Measurements from ENCODE around the gene CENPV. TPM values are rescaled to one million over a fixed set of nuclear protein-coding genes. Genes with fewer than 3 reads are reported as not detected.

The CENPV gene
- total RNA-seq, 1 donor from 2014 or later, result 220 TPM

DNA sequence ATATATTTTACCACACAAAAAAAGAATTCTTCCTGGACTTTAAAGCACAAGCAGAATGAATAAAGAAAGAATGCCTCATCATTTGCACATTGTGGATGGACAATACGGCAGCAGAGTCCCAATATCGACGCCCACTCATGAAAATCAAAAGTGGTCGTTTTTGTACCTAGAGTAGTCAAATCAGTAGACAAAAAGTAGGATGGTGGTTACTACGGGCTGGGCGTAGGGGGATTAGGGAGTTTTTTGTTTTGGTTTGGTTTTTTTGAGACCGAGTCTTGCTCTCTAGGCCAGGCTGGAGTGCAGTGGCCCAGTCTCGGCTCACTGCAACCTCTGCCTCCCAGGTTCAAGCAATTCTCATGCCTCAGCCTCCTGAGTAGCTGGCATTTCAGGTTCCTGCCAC, 8.6 kb upstream of the CENPV start:
- H3K9me3 Mint-ChIP-seq, result no peaks in the 10 kb centered on the region
- H3K27ac Mint-ChIP-seq, result no peak overlapping the region
- Histone ChIP-seq H3K4me3 (no peak overlapping the region), H4K20me1 (ENCODE audit: low read depth) (no peaks in the 10 kb centered on the region), H3F3A (ENCODE audit: low read depth) (no peaks in the 10 kb centered on the region), H3K9me3 (ENCODE audit: low read depth) (no peaks in the 10 kb centered on the region), H2AFZ (replicated peaks) (no peak overlapping the region), H3K4me2 (no peak overlapping the region), H3K27me3 (no peaks in the 10 kb centered on the region), H3K9ac (no peak overlapping the region), H3K36me3 (no peaks in the 10 kb centered on the region), H3K27ac (no peak overlapping the region), H3K79me2 (ENCODE audit: low read depth) (no peaks in the 10 kb centered on the region), H3K4me1 (no peaks in the 10 kb centered on the region)
- TF ChIP-seq EZH2 (IDR thresholded peaks at IDR 0.05) (no peak), EZH2phosphoT487 (IDR thresholded peaks at IDR 0.05) (no peak)
- TF ChIP-seq, protein P1, sequence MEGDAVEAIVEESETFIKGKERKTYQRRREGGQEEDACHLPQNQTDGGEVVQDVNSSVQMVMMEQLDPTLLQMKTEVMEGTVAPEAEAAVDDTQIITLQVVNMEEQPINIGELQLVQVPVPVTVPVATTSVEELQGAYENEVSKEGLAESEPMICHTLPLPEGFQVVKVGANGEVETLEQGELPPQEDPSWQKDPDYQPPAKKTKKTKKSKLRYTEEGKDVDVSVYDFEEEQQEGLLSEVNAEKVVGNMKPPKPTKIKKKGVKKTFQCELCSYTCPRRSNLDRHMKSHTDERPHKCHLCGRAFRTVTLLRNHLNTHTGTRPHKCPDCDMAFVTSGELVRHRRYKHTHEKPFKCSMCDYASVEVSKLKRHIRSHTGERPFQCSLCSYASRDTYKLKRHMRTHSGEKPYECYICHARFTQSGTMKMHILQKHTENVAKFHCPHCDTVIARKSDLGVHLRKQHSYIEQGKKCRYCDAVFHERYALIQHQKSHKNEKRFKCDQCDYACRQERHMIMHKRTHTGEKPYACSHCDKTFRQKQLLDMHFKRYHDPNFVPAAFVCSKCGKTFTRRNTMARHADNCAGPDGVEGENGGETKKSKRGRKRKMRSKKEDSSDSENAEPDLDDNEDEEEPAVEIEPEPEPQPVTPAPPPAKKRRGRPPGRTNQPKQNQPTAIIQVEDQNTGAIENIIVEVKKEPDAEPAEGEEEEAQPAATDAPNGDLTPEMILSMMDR (IDR thresholded peaks at IDR 0.05), result no peak
- no peaks in the 10 kb centered on the region for H3K36me3 Mint-ChIP-seq
- H3K4me3 Mint-ChIP-seq, result no peak overlapping the region
- no peak for DNase-seq (ENCODE audit: low spot score)
- H3K4me1 Mint-ChIP-seq, result peaks cover 5% of the 10 kb centered on the region
- peaks cover 4% of the 10 kb centered on the region for H3K27me3 Mint-ChIP-seq (ENCODE audit: insufficient read depth, low read depth)

DNA sequence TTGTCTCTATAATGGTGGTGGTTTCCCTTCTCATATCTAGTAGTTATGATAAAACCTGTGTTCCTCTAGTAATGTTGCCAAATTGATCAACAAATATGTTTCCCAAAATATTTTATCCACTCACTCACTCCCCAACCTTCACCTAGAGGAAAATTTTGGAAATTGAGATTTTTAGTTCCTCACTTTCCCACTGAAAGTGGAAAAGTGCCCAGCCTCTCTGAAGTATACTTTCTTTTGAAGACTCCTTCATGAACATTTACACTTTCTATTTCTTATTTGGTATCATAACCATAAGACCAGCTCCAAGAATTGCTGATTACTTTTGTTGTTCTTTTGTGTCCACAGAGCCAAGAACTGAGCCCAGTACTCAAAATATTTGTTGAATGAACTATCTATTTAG, 5.1 kb upstream of the CENPV start:
- H3K27ac ChIP-seq, result no peak overlapping the region
- no peaks in the 10 kb centered on the region for H3K79me2 ChIP-seq (ENCODE audit: low read depth)
- H3F3A ChIP-seq (ENCODE audit: low read depth), result peaks cover 16% of the 10 kb centered on the region
- H3K4me1 ChIP-seq, result no peaks in the 10 kb centered on the region
- H3K4me2 ChIP-seq, result no peak overlapping the region
- Mint-ChIP-seq H3K9me3 (no peaks in the 10 kb centered on the region), H3K4me1 (peaks cover 4% of the 10 kb centered on the region), H3K36me3 (peaks cover 3% of the 10 kb centered on the region), H3K4me3 (no peak overlapping the region), H3K27ac (no peak overlapping the region), H3K27me3 (ENCODE audit: insufficient read depth, low read depth) (peaks cover 4% of the 10 kb centered on the region)
- H3K36me3 ChIP-seq, result no peaks in the 10 kb centered on the region
- H3K9me3 ChIP-seq (ENCODE audit: low read depth), result no peaks in the 10 kb centered on the region
- H4K20me1 ChIP-seq (ENCODE audit: low read depth), result no peaks in the 10 kb centered on the region
- H3K9ac ChIP-seq, result no peak overlapping the region
- DNase-seq (ENCODE audit: low spot score), result no peak
- H3K27me3 ChIP-seq, result peaks cover 8% of the 10 kb centered on the region
- TF ChIP-seq EZH2phosphoT487 (IDR thresholded peaks at IDR 0.05) (no peak), EZH2 (IDR thresholded peaks at IDR 0.05) (no peak)
- TF ChIP-seq, protein P1 (IDR thresholded peaks at IDR 0.05), result no peak
- no peak overlapping the region for H2AFZ ChIP-seq (replicated peaks)
- H3K4me3 ChIP-seq, result no peak overlapping the region

DNA sequence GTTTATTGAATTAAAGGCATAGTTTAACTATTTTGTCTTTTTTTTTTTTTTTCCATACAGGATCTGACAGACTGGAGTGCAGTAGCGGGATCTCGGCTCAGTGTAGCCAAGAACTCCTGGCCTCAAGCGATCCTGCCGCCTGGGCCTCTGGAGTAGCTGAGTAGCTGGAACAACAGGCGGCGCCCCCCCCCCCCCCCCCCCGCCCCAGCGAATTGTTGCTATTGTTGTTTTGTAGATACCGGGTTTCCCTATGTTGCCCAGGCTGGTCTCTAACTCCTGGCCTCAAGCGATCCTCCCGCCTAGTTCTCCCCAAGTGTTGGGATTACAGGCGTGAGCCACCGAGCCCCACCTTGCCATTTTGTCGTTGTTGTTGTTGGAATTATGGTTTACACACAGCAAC, 1.3 kb upstream of the CENPV start:
- H3K9me3 Mint-ChIP-seq, result no peaks in the 10 kb centered on the region
- Histone ChIP-seq H3K79me2 (ENCODE audit: low read depth) (peaks cover 36% of the 10 kb centered on the region), H3F3A (ENCODE audit: low read depth) (peaks cover 21% of the 10 kb centered on the region), H4K20me1 (ENCODE audit: low read depth) (peaks cover 25% of the 10 kb centered on the region), H3K27ac (no peak overlapping the region), H3K4me1 (peaks cover 6% of the 10 kb centered on the region), H3K27me3 (peaks cover 8% of the 10 kb centered on the region), H3K36me3 (no peaks in the 10 kb centered on the region), H3K9ac (no peak overlapping the region), H3K4me3 (no peak overlapping the region), H3K4me2 (no peak overlapping the region), H2AFZ (replicated peaks) (no peak overlapping the region), H3K9me3 (ENCODE audit: low read depth) (no peaks in the 10 kb centered on the region)
- DNase-seq (ENCODE audit: low spot score), result no peak
- no peak overlapping the region for H3K27ac Mint-ChIP-seq
- TF ChIP-seq, protein P1 (IDR thresholded peaks at IDR 0.05), result no peak
- TF ChIP-seq EZH2 (IDR thresholded peaks at IDR 0.05) (no peak), EZH2phosphoT487 (IDR thresholded peaks at IDR 0.05) (no peak)
- peaks cover 7% of the 10 kb centered on the region for H3K27me3 Mint-ChIP-seq (ENCODE audit: insufficient read depth, low read depth)
- peaks cover 13% of the 10 kb centered on the region for H3K4me1 Mint-ChIP-seq
- H3K36me3 Mint-ChIP-seq, result peaks cover 5% of the 10 kb centered on the region
- peak overlapping the region; percentile 74 for H3K4me3 Mint-ChIP-seq

All from neural progenitor cell (in vitro differentiated cells).